Measurements from ENCODE around the gene FDXACB1.

DNA sequence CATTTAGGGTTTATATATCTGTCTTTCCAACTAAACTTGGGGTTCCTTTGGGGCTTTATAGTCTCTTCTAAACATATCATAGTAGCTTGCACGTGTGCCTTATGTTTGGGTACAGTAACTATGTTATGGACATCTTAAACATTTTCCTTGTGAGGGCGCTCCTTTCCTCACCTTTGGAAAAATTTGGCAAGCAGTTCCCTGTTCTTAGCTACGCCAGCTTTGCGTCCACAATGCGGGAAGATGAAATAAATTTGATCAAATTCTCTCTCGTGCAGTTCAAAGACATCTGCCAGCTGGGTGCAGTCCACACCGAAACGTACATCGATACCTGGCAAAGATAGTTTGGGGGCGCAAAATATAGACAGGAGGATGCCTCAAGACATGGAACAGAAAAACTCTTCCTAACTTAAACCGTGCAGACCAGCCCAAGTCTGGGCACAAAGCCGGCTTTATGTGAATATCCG, 548 bp downstream of the FDXACB1 start:
- TF ChIP-seq YY1 (IDR thresholded peaks at IDR 0.05; ENCODE audit: insufficient read depth, insufficient read length) (no peak), ZNF274 (IDR thresholded peaks at IDR 0.05; ENCODE audit: low read depth, low read length) (no peak)
